Limb (tissue), 2 donors: ENCODE measurements around the gene VTI1A.
A peak's percentile ranks its signal among the peaks of the same experiment; 100 is the strongest.
"Not testable (repeated sequence)": the region's sequence is repeated elsewhere in the genome, so short reads cannot be mapped to it uniquely, and the experiment has no call there.

Experiments used
- DNase-seq, 2 donors: peaks; one replicate each; pipeline ENCODE4 v3.0.0-alpha.2; 2016; ENCODE audit errors: extremely low spot score in 2 of 2

VTI1A gene

DNA sequence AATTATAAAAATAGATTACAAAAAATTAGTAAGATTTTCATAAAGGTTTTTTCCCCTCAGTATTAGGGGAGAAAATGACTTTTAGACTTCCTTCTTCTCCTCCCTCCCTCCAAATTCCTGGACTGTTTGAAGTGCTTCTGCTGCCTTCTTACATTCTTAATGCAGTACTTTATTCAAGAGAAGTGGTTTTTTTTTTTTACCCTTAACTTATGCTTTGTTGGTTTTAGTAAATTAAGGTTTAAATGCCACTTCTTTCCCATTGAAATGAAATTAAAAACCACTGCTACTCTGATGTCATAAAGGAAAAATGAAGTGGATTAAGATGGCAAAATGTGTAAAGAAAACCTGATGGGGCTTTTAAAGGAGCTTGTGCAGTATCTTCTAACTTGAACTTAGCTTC, 140.7 kb downstream of the VTI1A start:
- no peak for DNase-seq

DNA sequence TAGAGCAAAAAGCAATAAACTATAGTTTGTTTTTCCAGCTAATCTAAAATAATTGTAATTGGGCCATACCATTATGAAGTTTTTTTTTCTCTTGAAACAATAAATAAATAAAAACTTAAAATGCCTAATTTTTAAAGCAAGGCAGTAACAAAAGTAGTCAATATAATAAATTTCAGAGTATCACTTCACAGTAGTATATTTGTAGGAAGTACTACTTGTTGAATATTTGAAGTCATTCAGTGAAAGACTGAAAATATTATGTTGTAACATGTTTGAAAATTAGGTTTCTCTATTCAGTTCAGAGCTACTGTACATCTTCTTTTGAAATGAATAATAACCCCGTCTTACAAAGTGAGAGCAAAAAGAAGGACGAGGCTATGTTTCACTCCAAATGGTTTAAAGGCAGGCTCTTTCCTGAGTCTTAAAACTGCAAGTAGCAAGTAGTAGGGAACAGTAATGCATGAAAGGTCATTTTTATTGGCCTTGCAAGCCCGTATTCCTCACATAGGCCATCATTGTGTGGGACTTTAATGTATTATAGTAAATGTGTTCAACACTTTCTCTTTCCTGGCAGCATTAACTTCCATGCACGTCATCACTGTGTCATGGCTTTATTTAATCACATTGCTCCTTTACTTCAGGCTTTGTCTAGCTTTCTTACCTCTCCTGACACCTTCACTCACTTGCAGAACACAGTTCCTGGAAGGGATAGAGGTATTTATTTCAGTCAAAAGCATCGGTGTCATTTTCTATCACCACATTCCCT, 141.4 kb downstream of the VTI1A start:
- DNase-seq, result no peak

DNA sequence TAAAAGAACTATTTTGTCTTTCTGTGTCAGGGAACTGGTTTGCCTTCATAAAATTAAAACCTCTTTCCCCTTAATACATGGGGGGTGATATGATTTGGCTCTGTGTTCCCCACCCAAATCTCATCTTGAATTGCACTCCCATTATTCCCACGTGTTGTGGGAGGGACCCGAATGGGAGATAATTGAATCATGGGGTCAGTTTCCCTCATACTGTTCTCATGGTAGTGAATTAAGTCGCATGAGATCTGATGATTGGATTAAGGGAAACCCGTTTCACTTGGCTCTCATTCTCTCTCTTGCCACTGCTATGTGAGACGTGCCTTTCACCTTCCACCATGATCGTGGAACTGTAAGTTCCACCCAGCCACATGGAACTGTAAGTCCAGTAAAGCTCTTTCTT, 142.1 kb downstream of the VTI1A start:
- DNase-seq, result no peak

DNA sequence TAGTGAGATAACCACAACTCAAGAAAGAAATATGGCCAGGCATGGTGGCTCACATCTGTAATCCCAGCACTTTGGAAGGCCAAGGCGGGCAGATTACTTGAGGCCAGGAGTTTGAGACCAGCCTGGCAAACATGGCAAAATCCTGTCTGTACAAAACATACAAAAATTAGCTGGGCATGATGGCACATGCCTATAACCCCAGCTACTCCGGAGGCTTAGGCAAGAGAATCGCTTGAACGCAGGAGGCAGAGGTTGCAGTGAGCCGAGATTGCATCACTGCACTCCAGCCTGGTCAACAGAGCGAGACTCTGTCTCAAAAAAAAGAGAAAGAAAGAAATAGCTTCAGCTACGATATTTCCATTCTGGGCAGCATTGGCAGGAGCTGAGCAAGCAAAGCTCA, 143.8 kb downstream of the VTI1A start:
- not testable (repeated sequence) for DNase-seq

DNA sequence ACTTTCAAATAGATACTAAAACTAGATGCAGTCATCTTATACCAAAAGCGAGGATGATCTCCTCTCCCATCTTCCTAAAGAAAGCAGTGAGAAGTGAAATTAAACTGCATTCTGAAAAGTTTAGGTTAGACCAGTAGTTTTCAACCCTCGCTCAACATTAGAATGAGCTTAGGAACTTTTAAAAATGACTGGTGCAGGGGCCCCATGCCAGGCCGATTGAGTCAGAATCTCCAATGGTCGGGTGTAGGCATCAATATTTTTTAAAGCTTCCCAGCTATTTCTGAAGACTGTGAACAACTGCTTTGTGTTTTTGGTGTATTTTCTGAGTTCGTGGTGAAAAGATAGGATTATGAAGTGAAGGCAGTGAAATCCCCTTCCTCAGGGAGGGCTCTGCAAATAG, 146.0 kb downstream of the VTI1A start:
- no peak for DNase-seq

DNA sequence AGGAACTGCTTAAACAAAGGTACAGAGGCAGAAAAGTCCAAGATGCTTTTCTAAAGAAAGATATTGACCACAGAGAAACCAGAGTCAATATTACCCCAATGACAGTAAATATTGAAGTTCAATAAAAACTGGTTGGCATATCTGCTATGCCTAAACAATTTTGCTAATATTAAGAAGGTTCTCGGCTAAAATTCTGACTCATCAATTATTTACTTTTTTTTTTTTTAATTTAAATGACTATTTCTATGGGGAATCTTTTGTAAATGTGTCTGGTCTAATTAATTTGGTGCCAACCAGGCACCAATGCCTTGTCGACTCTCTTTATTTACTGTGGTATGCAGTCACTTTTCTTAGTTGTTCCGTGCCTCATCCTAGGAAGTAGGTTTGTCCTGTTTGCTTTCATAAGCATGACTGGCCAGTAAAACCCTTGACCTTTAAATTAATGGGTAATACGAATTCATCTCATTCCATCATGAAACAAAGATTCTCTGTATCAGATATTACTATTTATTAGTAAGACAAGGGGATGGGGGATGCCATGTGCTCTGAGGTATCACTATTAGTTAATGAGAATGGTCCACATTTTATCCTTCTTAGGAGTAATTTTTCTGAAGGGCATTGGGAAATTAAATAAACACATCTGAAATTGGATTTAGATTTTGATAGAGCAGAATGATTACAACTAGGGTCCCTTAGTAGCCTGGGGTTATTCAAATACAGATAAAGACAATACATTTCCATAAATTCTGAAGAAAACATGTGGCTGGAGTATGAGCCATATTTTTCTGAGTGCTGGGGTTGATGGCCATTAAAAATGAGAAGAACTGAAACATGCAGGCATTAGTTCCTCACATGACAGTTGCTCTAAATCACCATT, 154.4 kb downstream of the VTI1A start:
- DNase-seq, result no peak

DNA sequence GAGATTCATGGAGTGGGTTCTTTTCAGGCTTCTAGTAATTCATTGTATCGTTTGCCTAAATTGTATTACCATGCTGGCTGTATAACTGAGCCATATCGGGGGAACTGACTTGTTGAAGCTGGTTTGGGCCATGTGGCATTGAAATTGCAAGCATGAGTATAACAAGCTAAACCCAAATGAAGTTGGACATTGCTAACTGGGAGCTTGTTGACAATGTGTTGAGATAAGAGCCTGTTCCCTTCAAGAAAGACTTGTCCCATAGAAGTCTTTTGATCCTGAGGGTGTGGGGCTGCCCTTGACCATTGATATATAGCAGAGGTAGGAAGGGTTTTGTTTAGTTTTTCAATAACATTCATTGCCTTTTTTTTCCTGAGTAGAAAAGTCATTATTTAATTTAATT, 156.0 kb downstream of the VTI1A start:
- DNase-seq, result no peak

DNA sequence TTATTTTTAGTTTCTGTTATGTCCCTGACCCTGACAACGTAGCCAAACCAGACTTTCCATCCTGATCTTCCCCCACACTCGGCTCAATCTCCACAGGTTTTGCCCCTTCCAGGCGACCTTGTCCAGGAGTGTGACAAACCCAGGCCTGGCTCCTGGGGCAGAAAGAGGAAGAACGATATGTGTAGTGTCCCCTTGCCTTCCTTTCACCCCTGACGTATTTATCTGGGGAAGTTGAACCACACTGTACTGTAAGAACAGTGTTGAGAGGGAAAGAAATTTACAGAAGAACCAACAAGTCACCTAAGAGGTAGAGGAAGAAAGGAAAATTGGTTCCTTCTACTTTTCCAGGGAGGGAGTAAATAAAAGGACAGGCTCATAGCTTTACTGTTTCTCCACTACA, 158.0 kb downstream of the VTI1A start:
- DNase-seq, result no peak

DNA sequence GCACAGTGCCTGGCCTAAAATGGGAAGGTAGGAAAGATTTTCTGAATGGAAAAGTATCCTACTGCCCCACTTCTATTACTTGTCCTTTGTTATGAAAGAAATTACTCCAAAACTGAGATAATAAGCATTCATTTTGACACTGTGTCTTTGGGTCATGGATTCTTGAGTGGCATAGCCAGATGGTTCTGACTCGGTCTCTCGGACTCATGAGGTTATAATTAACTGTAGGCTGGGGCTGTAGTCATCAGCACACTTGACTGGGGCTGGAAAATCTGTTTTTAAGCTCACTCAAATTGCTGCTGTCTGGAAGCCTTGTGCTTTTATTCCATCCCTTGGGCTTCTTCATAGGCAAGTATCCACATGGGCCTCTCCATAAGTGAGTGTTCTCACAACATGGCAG, 160.5 kb downstream of the VTI1A start:
- no peak for DNase-seq

DNA sequence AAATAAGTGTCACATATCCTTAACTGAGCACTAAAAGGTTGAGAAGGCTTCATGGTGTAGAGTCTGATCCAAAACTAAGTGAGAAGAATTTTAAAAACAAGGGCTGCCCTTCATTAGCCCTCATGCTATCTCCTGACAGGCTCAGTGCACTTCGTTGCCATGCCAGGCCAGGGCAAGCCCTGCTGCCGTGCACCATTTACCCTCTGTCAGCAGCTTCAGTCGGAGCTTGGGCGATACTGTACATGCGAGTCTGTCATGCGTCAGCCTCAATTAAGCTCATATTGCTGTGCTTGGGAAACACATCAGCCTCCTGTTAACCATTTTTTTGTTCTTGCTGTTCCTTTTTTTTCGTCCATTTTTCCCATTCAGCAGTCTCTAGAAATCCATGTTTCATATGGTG, 166.6 kb downstream of the VTI1A start:
- DNase-seq, result no peak

DNA sequence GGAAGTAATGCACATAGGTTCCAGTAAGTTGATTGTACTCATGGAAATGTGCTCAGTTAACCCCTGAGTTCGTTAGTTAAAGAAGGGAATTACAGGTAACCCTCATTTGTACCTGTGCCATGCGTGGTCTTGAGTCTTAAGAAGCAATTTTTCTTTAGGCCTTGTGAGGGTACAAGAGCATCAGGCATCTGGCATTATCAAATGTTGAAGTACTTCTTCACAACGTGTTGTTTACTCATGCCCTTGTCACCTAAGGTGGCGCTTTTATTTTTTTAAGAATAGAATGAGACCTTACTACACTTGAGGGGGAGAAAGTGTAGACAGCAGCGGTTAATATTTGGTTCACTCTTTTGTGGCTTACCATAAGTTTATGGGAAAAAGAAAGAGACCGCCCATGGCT, 167.1 kb downstream of the VTI1A start:
- DNase-seq, result no peak

DNA sequence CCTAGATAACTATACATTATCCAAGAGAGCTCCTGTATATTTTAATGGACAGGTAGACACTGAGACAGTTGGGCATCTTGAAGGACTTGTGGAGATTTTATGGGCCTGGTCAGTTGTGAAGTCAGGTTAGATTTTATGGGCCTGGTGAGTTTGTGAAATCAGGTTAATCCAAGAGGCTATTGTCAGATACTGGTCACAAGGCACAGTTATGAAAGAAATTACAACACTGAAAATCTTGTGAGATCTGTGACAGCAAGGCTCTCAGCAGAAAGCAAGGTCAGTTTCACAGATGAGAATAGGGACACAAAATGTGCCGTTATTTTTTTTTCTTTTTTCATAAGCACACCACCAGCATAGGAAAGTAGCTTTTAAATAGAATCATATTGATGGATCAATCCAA, 167.6 kb downstream of the VTI1A start:
- no peak for DNase-seq

DNA sequence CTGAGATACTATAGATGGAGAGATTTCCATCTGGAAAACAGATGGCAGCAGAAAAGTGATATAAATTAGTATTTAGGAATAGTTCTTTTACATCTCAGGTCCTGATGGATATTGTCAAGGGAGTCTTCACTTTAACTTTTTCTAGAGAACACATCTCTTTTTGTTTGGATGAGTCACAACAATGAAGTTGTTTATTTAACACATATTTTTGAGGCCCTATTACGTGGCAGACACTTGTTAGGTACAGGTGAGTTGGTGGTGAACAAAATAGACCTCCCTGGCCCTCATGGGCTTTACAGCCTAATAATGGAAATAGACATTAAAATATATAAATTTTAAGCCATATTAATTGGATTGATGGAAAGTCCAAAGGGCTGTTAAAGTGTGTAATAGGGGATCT, 168.3 kb downstream of the VTI1A start:
- no peak for DNase-seq

DNA sequence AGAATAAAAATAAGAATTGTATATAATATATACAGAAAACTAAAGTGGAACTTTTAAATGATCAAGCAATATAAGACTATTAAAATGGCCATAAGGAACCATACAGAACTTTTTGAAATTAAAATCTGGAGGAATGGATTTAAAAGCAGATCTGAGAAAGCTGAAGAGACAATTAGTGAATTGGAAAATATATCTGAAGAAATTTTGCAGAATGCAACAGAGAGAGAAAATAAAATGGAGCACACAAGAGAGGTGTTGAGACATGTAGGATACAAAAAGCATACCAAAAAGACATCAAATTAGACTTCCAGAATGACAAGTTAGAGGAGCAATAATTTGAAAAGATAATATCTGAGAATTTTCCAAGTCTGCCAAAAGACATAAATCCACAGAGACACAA, 169.6 kb downstream of the VTI1A start:
- DNase-seq, result no peak

DNA sequence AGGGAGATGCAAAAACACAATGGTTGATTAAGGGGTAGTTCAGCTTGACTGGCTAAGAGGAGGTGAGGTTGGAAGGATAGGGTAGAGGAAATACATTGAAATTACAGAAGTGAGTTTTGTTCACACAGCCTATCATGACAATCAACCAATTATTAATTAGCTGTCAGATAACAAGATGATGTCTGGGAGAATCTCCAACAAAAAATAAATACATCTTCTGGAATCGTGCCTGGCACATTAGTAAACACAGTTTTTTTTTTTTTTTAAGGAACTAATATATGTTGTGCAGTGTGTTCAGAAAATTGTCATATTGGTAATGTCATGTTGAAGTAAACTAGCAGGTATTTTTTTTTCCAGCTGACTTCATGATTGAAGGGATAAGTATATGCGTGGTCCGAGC, 171.8 kb downstream of the VTI1A start:
- no peak for DNase-seq

DNA sequence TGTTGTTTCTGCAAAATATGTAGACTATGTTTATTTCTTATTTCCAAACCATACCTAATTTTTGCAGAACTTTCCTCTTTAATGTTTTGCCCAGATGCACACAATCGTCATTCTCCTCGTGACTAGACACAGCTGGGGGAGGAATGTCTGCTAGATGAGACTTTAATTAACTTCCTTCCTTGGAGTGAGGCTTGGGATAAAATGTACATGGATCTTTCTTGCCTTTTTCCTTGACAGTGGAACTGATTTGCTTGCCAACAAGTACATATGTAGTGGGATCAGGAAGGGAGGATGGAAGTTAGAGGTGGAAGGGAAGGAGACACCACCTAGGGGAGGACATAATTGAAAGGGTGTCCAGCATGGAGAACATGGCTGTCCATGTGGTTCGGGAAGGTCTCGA, 172.5 kb downstream of the VTI1A start:
- DNase-seq, result peak in 1 of 2 donors; percentile 30

DNA sequence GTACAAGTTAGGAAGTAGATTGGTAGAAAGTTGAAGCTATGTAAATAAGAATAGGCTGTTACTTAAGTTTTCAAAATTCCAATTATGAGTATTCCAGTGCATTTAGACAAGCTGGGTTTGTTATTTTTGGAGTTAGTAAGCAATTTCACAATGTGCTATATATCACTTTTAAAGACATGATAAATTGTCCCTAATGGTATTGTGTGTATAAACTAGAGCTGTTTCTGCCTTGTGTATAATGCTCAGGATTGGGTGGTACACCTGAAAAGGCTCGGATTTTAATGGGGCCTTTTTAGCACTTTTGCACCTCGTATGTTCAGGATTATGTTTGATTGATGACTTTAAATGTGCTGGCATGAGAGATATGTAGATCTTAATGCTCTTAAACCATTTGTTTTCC, 175.8 kb downstream of the VTI1A start:
- DNase-seq, result no peak

DNA sequence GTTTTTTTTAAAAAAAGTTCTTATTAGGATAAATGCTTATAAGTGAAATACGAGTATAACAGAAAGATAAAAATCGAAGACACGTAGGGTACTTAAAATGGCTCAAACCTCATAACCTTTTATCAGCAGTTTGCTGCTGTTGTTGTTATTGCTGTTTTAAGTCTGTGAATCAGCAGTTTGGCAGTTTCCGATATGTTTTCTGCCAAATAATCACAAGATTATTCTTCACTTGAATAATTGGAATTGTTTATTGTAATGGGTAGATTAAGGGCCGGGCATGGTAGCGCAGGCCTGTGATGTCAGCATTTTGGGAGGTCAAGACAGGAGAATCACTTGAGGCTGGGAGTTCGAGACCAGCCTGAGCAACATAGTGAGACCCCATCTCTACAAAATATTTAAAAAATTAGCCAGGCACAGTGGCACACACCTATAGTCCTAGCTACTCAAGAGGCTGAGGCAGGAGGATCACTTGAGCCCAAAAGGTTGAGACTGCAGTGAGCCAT, 177.6 kb downstream of the VTI1A start:
- DNase-seq, result no peak

DNA sequence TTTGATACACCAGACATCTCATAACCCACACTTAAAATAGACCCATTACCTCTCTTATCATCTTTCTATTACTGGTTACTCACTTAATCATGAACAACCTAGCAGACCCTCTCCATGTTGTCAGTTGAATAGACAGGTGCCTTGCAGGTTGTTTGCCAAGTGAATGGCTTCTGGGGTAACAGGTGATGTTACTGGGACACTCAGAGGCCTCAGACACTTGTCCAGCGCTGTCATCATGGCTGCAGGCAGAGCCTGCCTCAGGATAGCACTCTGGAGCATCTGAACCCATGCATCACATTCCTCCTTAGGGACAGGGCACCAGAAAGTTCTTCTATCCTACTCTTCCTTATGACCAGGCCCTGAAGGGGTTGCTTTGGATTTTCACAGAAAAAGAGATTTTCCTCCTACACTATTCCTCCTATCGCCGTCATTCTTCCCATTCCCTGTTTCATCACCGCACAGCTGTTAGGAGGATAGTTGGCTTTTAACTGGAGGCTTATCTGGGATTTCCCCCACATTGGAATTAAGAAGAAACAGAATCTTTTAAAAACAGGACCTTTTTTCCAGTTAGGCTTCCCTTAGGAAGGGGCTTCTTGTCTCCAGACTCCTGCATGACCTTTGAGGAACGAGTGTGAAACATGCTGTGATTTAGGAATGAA, 182.1 kb downstream of the VTI1A start:
- no peak for DNase-seq

DNA sequence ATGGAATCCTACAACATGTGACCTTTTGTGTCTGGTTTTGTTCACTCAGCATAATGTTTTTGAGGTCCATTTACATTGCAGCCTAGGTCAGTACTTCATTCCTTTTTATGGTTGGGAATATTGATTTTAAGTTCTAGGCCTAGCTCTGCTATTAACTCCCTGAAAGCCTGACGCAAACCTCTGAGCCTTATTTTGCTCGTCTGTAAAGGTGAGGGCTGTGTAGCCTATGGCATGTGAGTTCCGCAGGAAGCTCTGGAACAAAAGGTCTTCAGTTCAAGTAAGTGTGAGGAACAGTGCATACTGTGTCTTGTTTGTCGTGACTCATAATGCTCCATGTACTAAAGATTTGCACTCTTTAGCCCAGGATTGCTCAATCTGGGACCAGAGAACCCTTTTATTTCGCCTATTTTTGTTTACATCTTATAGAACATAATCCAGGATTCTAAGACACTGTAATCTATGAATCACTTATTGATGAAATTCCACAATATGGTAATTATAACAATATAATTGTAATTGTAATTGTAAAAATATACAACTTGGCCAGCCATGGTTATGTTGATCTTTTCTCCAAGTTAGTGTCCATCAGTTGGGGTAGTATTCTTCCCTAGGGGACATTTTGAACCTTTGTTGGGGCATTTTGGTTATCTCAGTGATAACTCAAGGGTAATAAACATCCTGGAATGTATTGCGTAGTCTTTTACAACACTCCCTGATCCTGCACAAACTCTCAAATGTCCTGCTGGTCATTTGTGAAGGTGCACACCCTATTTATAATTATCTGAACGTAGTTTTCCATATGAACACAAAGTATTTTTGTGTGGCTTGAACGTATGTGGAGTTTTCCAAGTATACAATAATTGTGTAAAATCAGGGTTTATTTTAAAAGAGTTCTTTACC, 184.7 kb downstream of the VTI1A start:
- DNase-seq, result no peak
